ENCODE measurements around the gene CACNA2D1.

CACNA2D1 gene

GRCh38 chr7:81929386-81929785 lies 514.2 kb downstream of the CACNA2D1 start:
- Histone ChIP-seq H3K4me2 (ENCODE audit: low read length) (no peak overlapping the region), H3K23ac (ENCODE audit: low read length) (no peak overlapping the region), H3K36me3 (ENCODE audit: control insufficient read depth, insufficient read depth, low read length) (no peaks in the 10 kb centered on the region), H3K4ac (ENCODE audit: low read depth, low read length) (no peak overlapping the region), H3K79me1 (ENCODE audit: low read length) (no peaks in the 10 kb centered on the region), H3K27ac (ENCODE audit: low read depth, low read length) (no peak overlapping the region), H4K5ac (ENCODE audit: low read length) (no peak overlapping the region), H2BK120ac (ENCODE audit: low read depth, low read length) (no peak overlapping the region), H3K56ac (ENCODE audit: low read length) (no peak overlapping the region), H3K18ac (ENCODE audit: low read length) (no peak overlapping the region), H3K9ac (ENCODE audit: low read length) (no peak overlapping the region), H3K4me1 (ENCODE audit: control insufficient read depth, low read depth, low read length) (no peaks in the 10 kb centered on the region), H4K8ac (ENCODE audit: low read depth, low read length) (no peak overlapping the region), H3K4me3 (ENCODE audit: low read length) (no peak overlapping the region), H3K27me3 (ENCODE audit: insufficient read depth, low read length, poor library complexity) (no peaks in the 10 kb centered on the region), H2BK15ac (replicated peaks; ENCODE audit: low read depth) (no peak overlapping the region), H2BK5ac (ENCODE audit: low read length) (no peak overlapping the region), H2AK5ac (ENCODE audit: low read length) (no peak overlapping the region), H3K79me2 (ENCODE audit: control insufficient read depth, insufficient read depth, low read length) (no peaks in the 10 kb centered on the region)
- DNase-seq: no peak

GRCh38 chr7:81926154-81926553 lies 517.4 kb downstream of the CACNA2D1 start:
- no peaks in the 10 kb centered on the region for H3K4me1 ChIP-seq (ENCODE audit: control insufficient read depth, low read depth, low read length)
- no peak overlapping the region for H3K4me3 ChIP-seq (ENCODE audit: low read length)
- no peak overlapping the region for H4K5ac ChIP-seq (ENCODE audit: low read length)
- no peak overlapping the region for H3K4me2 ChIP-seq (ENCODE audit: low read length)
- no peak overlapping the region for H2BK15ac ChIP-seq (replicated peaks; ENCODE audit: low read depth)
- H3K79me2 ChIP-seq (ENCODE audit: control insufficient read depth, insufficient read depth, low read length): no peaks in the 10 kb centered on the region
- no peak overlapping the region for H3K18ac ChIP-seq (ENCODE audit: low read length)
- H3K27me3 ChIP-seq (ENCODE audit: insufficient read depth, low read length, poor library complexity): no peaks in the 10 kb centered on the region
- no peak overlapping the region for H2BK120ac ChIP-seq (ENCODE audit: low read depth, low read length)
- H3K9ac ChIP-seq (ENCODE audit: low read length): no peak overlapping the region
- no peak for DNase-seq
- H3K23ac ChIP-seq (ENCODE audit: low read length): no peak overlapping the region
- no peak overlapping the region for H4K8ac ChIP-seq (ENCODE audit: low read depth, low read length)
- no peaks in the 10 kb centered on the region for H3K36me3 ChIP-seq (ENCODE audit: control insufficient read depth, insufficient read depth, low read length)
- WGBS (ENCODE audit: extremely low coverage, insufficient coverage, low lambda C conversion rate): no CpG with 5 or more reads among the region's 2 CpGs
- no peak overlapping the region for H3K4ac ChIP-seq (ENCODE audit: low read depth, low read length)
- H3K27ac ChIP-seq (ENCODE audit: low read depth, low read length): no peak overlapping the region
- H2BK5ac ChIP-seq (ENCODE audit: low read length): no peak overlapping the region
- H3K79me1 ChIP-seq (ENCODE audit: low read length): no peaks in the 10 kb centered on the region
- H2AK5ac ChIP-seq (ENCODE audit: low read length): no peak overlapping the region
- H3K56ac ChIP-seq (ENCODE audit: low read length): no peak overlapping the region

DNA sequence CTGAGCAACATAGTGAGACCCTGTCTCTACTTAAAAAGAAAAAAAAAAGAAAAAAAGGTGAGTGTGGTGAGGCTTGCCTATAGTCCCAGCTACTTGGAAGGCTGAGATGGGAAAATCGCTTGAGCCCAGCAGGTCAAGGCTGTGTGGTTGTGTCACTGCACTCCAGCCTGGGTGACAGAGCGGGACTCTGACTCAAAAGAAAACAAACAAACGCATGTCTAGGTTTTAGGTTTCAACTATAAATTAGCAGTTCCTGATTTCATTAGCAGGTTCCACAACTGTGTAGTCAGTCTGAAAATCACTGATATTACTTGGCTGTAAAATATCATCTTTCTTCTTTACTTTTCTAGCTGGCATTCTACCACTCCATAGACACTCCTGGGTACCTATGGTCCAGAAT lies 518.0 kb downstream of the CACNA2D1 start:
- DNase-seq: no peak
- Histone ChIP-seq H3K27me3 (ENCODE audit: insufficient read depth, low read length, poor library complexity) (no peaks in the 10 kb centered on the region), H4K8ac (ENCODE audit: low read depth, low read length) (no peak overlapping the region), H3K9ac (ENCODE audit: low read length) (no peak overlapping the region), H2BK15ac (replicated peaks; ENCODE audit: low read depth) (no peak overlapping the region), H3K27ac (ENCODE audit: low read depth, low read length) (no peak overlapping the region), H3K56ac (ENCODE audit: low read length) (no peak overlapping the region), H3K4me2 (ENCODE audit: low read length) (no peak overlapping the region), H2BK5ac (ENCODE audit: low read length) (no peak overlapping the region), H3K4me1 (ENCODE audit: control insufficient read depth, low read depth, low read length) (no peaks in the 10 kb centered on the region), H3K23ac (ENCODE audit: low read length) (no peak overlapping the region), H4K5ac (ENCODE audit: low read length) (no peak overlapping the region), H3K79me2 (ENCODE audit: control insufficient read depth, insufficient read depth, low read length) (no peaks in the 10 kb centered on the region), H2AK5ac (ENCODE audit: low read length) (no peak overlapping the region), H3K4me3 (ENCODE audit: low read length) (no peak overlapping the region), H3K79me1 (ENCODE audit: low read length) (no peaks in the 10 kb centered on the region), H3K18ac (ENCODE audit: low read length) (no peak overlapping the region), H2BK120ac (ENCODE audit: low read depth, low read length) (no peak overlapping the region), H3K36me3 (ENCODE audit: control insufficient read depth, insufficient read depth, low read length) (no peaks in the 10 kb centered on the region), H3K4ac (ENCODE audit: low read depth, low read length) (no peak overlapping the region)
- WGBS (ENCODE audit: extremely low coverage, insufficient coverage, low lambda C conversion rate): no CpG with 5 or more reads among the region's 3 CpGs

- Histone ChIP-seq H3K36me3 (ENCODE audit: control insufficient read depth, insufficient read depth, low read length) (no peaks in the 10 kb centered on the region), H3K27me3 (ENCODE audit: insufficient read depth, low read length, poor library complexity) (no peaks in the 10 kb centered on the region), H3K23ac (ENCODE audit: low read length) (no peak overlapping the region), H2BK15ac (replicated peaks; ENCODE audit: low read depth) (no peak overlapping the region), H3K4me1 (ENCODE audit: control insufficient read depth, low read depth, low read length) (no peaks in the 10 kb centered on the region), H2BK5ac (ENCODE audit: low read length) (no peak overlapping the region), H3K9ac (ENCODE audit: low read length) (no peak overlapping the region), H3K79me1 (ENCODE audit: low read length) (no peaks in the 10 kb centered on the region), H3K56ac (ENCODE audit: low read length) (no peak overlapping the region), H3K4me3 (ENCODE audit: low read length) (no peak overlapping the region), H4K5ac (ENCODE audit: low read length) (no peak overlapping the region), H4K8ac (ENCODE audit: low read depth, low read length) (no peak overlapping the region), H3K79me2 (ENCODE audit: control insufficient read depth, insufficient read depth, low read length) (no peaks in the 10 kb centered on the region), H2BK120ac (ENCODE audit: low read depth, low read length) (no peak overlapping the region), H3K4me2 (ENCODE audit: low read length) (no peak overlapping the region), H3K27ac (ENCODE audit: low read depth, low read length) (no peak overlapping the region), H3K18ac (ENCODE audit: low read length) (no peak overlapping the region), H3K4ac (ENCODE audit: low read depth, low read length) (no peak overlapping the region), H2AK5ac (ENCODE audit: low read length) (no peak overlapping the region)
- no peak for DNase-seq
- no CpG with 5 or more reads among the region's 2 CpGs for WGBS (ENCODE audit: extremely low coverage, insufficient coverage, low lambda C conversion rate)
Measured at GRCh38 chr7:81924494-81924893, 519.1 kb downstream of the CACNA2D1 start.

DNA sequence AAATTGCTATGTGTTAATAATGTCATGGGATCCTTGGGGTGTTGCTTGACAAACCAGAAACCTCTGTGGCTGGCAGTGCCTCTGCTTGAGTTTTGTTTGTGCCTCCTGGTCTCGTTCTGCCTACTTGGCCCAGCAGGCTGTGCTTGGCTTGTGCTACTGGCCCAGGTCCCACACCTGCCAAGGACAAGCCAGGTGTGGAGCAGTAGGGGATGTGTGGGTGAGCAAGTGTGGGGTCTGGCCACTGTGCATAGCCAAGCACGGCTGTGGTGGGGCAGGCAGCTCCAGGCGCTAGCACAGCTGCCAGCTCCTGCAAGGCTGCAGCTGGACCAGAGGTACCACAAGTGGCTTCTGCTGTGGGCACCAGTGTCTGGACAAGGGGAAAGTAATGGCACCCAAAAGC lies 524.1 kb downstream of the CACNA2D1 start:
- H2BK120ac ChIP-seq (ENCODE audit: low read depth, low read length): no peak overlapping the region
- H3K4me3 ChIP-seq (ENCODE audit: low read length): no peak overlapping the region
- H2BK15ac ChIP-seq (replicated peaks; ENCODE audit: low read depth): no peak overlapping the region
- H3K27me3 ChIP-seq (ENCODE audit: insufficient read depth, low read length, poor library complexity): no peaks in the 10 kb centered on the region
- H3K79me1 ChIP-seq (ENCODE audit: low read length): no peaks in the 10 kb centered on the region
- no peaks in the 10 kb centered on the region for H3K36me3 ChIP-seq (ENCODE audit: control insufficient read depth, insufficient read depth, low read length)
- no peak overlapping the region for H3K4me2 ChIP-seq (ENCODE audit: low read length)
- no peaks in the 10 kb centered on the region for H3K79me2 ChIP-seq (ENCODE audit: control insufficient read depth, insufficient read depth, low read length)
- H3K4me1 ChIP-seq (ENCODE audit: control insufficient read depth, low read depth, low read length): no peaks in the 10 kb centered on the region
- H4K8ac ChIP-seq (ENCODE audit: low read depth, low read length): no peak overlapping the region
- no peak overlapping the region for H4K5ac ChIP-seq (ENCODE audit: low read length)
- no peak overlapping the region for H3K27ac ChIP-seq (ENCODE audit: low read depth, low read length)
- H3K9ac ChIP-seq (ENCODE audit: low read length): no peak overlapping the region
- H2BK5ac ChIP-seq (ENCODE audit: low read length): no peak overlapping the region
- H3K18ac ChIP-seq (ENCODE audit: low read length): no peak overlapping the region
- no CpG with 5 or more reads among the region's 3 CpGs for WGBS (ENCODE audit: extremely low coverage, insufficient coverage, low lambda C conversion rate)
- DNase-seq: no peak
- H3K4ac ChIP-seq (ENCODE audit: low read depth, low read length): no peak overlapping the region
- no peak overlapping the region for H2AK5ac ChIP-seq (ENCODE audit: low read length)
- no peak overlapping the region for H3K23ac ChIP-seq (ENCODE audit: low read length)
- no peak overlapping the region for H3K56ac ChIP-seq (ENCODE audit: low read length)

GRCh38 chr7:81908220-81908619 lies 535.4 kb downstream of the CACNA2D1 start:
- no peak overlapping the region for H3K4ac ChIP-seq (ENCODE audit: low read depth, low read length)
- no peak overlapping the region for H2BK15ac ChIP-seq (replicated peaks; ENCODE audit: low read depth)
- no peak overlapping the region for H3K23ac ChIP-seq (ENCODE audit: low read length)
- H3K36me3 ChIP-seq (ENCODE audit: control insufficient read depth, insufficient read depth, low read length): no peaks in the 10 kb centered on the region
- H4K5ac ChIP-seq (ENCODE audit: low read length): no peak overlapping the region
- H3K9ac ChIP-seq (ENCODE audit: low read length): no peak overlapping the region
- H4K8ac ChIP-seq (ENCODE audit: low read depth, low read length): no peak overlapping the region
- no peak overlapping the region for H3K18ac ChIP-seq (ENCODE audit: low read length)
- peaks cover 3% of the 10 kb centered on the region for H3K4me1 ChIP-seq (ENCODE audit: control insufficient read depth, low read depth, low read length)
- no peak overlapping the region for H3K27ac ChIP-seq (ENCODE audit: low read depth, low read length)
- H3K4me2 ChIP-seq (ENCODE audit: low read length): no peak overlapping the region
- DNase-seq: no peak
- no peak overlapping the region for H2BK5ac ChIP-seq (ENCODE audit: low read length)
- H2AK5ac ChIP-seq (ENCODE audit: low read length): no peak overlapping the region
- no peaks in the 10 kb centered on the region for H3K27me3 ChIP-seq (ENCODE audit: insufficient read depth, low read length, poor library complexity)
- no peak overlapping the region for H3K4me3 ChIP-seq (ENCODE audit: low read length)
- no CpG with 5 or more reads among the region's 2 CpGs for WGBS (ENCODE audit: extremely low coverage, insufficient coverage, low lambda C conversion rate)
- H2BK120ac ChIP-seq (ENCODE audit: low read depth, low read length): no peak overlapping the region
- no peaks in the 10 kb centered on the region for H3K79me2 ChIP-seq (ENCODE audit: control insufficient read depth, insufficient read depth, low read length)
- no peak overlapping the region for H3K56ac ChIP-seq (ENCODE audit: low read length)
- H3K79me1 ChIP-seq (ENCODE audit: low read length): no peaks in the 10 kb centered on the region
